SK-N-MC (cell line): Measurements from ENCODE around the gene OAT.

Source experiments
- EZH2 ChIP-seq: fragments of 200-600 bp; sonication (generic); IDR thresholded peaks from one replicate; pipeline ENCODE4 v1.6.1; 2017; ENCODE audit warnings: antibody characterized with exemption
- FOXP2 ChIP-seq: optimal IDR thresholded peaks from 2 replicates; pipeline ENCODE3; 2011; ENCODE audit warnings: mild to moderate bottlenecking, moderate library complexity; ENCODE audit not compliant: insufficient read depth; ENCODE audit errors: extremely low read length, control extremely low read depth
- POLR2AphosphoS5 ChIP-seq: IDR thresholded peaks from 2 replicates; pipeline ENCODE4 v1.6.1; 2012; ENCODE audit warnings: mild to moderate bottlenecking, low read depth, low read length, borderline replicate concordance

- TF ChIP-seq EZH2: no peak
- no peak for TF ChIP-seq POLR2AphosphoS5
- no peak for TF ChIP-seq FOXP2
Observed at GRCh38 chr10:124379609-124380193, 39.0 kb downstream of the OAT start.
